MM.1S (cell line): ENCODE results near the gene FARSB.

Source experiments
- EZH2 ChIP-seq: fragments of 300-600 bp; sonication (generic); optimal IDR thresholded peaks from 2 replicates; pipeline ENCODE3; 2017; ENCODE audit warnings: low read depth, mild to moderate bottlenecking, antibody characterized with exemption, low read length, mixed read lengths
- TF ChIP-seq, protein P1 (sequence below): fragments of 300-600 bp; sonication (generic); IDR thresholded peaks from 2 replicates; pipeline ENCODE4 v1.5.1; 2016; ENCODE audit warnings: antibody characterized with exemption, low read length, mixed read lengths

DNA sequence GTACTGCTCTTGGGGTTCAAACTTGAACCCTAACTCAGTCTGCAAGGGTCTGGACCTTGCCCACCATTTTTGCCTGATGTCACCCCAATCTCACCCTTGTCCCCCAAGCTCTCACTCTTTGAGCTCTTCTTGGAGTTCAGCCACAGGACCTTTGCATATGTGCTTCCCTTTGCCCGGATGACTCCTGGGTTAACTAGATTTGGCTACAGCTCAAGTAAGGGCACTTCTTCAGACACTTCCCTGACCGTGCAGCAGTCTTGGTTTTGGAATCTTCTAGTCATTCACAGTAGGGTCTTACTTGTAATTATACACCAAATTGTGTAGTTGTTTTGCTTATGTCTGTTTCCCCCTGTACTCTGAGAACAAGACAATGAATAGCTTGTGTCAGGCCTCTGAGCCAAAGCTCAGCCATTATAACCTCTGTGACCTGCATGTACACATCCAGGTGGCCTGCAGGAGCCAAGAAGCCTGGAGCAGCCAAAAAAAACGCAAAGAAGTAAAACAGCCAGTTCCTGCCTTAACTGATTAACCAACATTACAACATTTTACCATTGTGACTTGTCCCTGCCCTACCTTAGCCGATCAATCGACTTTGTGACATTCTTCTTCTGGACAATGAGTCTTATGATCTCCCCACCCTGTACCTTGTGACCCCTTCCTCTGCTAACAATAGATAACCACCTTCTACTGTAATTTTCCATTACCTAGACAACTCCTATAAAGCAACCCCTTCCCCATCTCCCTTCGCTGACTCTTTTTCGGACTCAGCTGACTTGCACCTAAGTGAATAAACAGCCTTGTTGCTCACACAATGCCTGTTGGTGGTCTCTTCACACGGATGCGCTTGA, 14.5 kb upstream of the FARSB start:
- TF ChIP-seq, protein P1, sequence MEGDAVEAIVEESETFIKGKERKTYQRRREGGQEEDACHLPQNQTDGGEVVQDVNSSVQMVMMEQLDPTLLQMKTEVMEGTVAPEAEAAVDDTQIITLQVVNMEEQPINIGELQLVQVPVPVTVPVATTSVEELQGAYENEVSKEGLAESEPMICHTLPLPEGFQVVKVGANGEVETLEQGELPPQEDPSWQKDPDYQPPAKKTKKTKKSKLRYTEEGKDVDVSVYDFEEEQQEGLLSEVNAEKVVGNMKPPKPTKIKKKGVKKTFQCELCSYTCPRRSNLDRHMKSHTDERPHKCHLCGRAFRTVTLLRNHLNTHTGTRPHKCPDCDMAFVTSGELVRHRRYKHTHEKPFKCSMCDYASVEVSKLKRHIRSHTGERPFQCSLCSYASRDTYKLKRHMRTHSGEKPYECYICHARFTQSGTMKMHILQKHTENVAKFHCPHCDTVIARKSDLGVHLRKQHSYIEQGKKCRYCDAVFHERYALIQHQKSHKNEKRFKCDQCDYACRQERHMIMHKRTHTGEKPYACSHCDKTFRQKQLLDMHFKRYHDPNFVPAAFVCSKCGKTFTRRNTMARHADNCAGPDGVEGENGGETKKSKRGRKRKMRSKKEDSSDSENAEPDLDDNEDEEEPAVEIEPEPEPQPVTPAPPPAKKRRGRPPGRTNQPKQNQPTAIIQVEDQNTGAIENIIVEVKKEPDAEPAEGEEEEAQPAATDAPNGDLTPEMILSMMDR, result no peak
- no peak for TF ChIP-seq EZH2
